Karpas-422 (cell line): ENCODE results near the gene SPATA21. TPM values are rescaled to one million over a fixed set of nuclear protein-coding genes. Genes with fewer than 3 reads are reported as not detected.

Experiments
- DNase-seq: peaks from one replicate; pipeline ENCODE4 v3.0.0-alpha.2; 2015
- H2AFZ ChIP-seq: fragments of 200-600 bp; sonication (generic); 2 replicates; pipeline ENCODE4 v1.6.1; 2014; ENCODE audit warnings: antibody characterized with exemption, low read length, mixed read lengths
- H3K27ac ChIP-seq: fragments of 200-600 bp; sonication (generic); 2 replicates; pipeline ENCODE4 v1.5.1; 2014; ENCODE audit warnings: mild to moderate bottlenecking, low read length, moderate library complexity
- H3K27me3 ChIP-seq: fragments of 200-600 bp; sonication (generic); 2 replicates; pipeline ENCODE4 v1.6.1; 2014; ENCODE audit warnings: low read length, mixed read lengths
- H3K36me3 ChIP-seq: fragments of 200-600 bp; sonication (generic); 2 replicates; pipeline ENCODE4 v1.6.1; 2014; ENCODE audit warnings: low read length, mixed read lengths; ENCODE audit not compliant: insufficient read depth
- H3K4me1 ChIP-seq: fragments of 200-600 bp; sonication (generic); 2 replicates; pipeline ENCODE4 v1.6.1; 2014; ENCODE audit warnings: mild to moderate bottlenecking, low read length, mixed read lengths
- H3K4me2 ChIP-seq: fragments of 200-600 bp; sonication (generic); 2 replicates; pipeline ENCODE4 v1.6.1; 2014; ENCODE audit warnings: low read length, low read depth, mild to moderate bottlenecking; ENCODE audit not compliant: poor library complexity, severe bottlenecking
- H3K4me3 ChIP-seq: fragments of 200-600 bp; sonication (generic); 2 replicates; pipeline ENCODE4 v1.5.1; 2014; ENCODE audit warnings: mild to moderate bottlenecking, antibody characterized with exemption, low read length, mixed read lengths
- H3K79me2 ChIP-seq: fragments of 200-600 bp; sonication (generic); 2 replicates; pipeline ENCODE4 v1.6.1; 2014; ENCODE audit warnings: mild to moderate bottlenecking, low read length, mixed read lengths
- H3K9ac ChIP-seq: fragments of 200-600 bp; sonication (generic); 2 replicates; pipeline ENCODE4 v1.6.0; 2014; ENCODE audit warnings: low read length
- H3K9me2 ChIP-seq: fragments of 200-600 bp; sonication (generic), shearing (Covaris generic); replicated peaks from 2 replicates; pipeline ENCODE4 v1.6.0; 2014; ENCODE audit warnings: mild to moderate bottlenecking, low read length, moderate library complexity; ENCODE audit not compliant: insufficient read depth
- H3K9me3 ChIP-seq: fragments of 300-700, 200-600 bp; sonication (generic); 2 replicates; pipeline ENCODE4 v1.6.1; 2014; ENCODE audit warnings: low read length, mixed read lengths
- H4K20me1 ChIP-seq: fragments of 200-600 bp; sonication (generic); 2 replicates; pipeline ENCODE4 v1.6.1; 2014; ENCODE audit warnings: mild to moderate bottlenecking, antibody characterized with exemption, low read length, low read depth; ENCODE audit not compliant: insufficient read depth
- total RNA-seq: library from RNA; depleted of rRNA; stranded (reverse); fragments of >200 nt; shearing (Covaris generic); gene quantifications from 2 replicates; pipeline ENCODE4 v1.2.3, GENCODE V29; 2014; ENCODE audit warnings: low replicate concordance

SPATA21 gene
- total RNA-seq, 1 experiment from 2014 or later, result 1.2 TPM

DNA sequence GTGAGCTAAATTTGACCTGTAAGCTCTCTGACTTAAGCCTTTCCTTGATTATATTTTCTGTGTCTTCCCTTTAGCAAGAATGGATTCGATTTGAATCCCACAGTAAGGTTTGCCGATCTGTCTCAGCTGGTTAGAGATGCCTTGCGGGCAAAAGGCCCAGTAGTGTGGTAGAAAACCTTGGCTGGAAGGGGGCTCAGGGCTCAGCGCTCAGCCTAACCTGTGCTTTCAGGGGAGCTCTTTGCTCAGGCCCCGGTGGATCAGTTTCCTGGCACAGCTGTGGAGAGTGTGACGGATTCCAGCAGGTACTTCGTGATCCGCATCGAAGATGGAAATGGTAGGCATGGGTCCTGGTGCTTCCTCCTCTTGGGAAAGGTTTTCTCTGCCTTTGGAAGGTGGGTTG lies 10.4 kb upstream of the SPATA21 start:
- no peaks in the 10 kb centered on the region for H3K9me3 ChIP-seq
- H3K4me1 ChIP-seq, result peaks cover 14% of the 10 kb centered on the region
- no peak overlapping the region for H3K9ac ChIP-seq
- no peak overlapping the region for H2AFZ ChIP-seq
- peaks cover 37% of the 10 kb centered on the region; the same call in 1 of the 2 replicates for H3K36me3 ChIP-seq
- peaks cover 29% of the 10 kb centered on the region for H3K79me2 ChIP-seq
- H4K20me1 ChIP-seq, result no peaks in the 10 kb centered on the region
- H3K4me3 ChIP-seq, result no peak overlapping the region
- no peak for DNase-seq
- H3K27ac ChIP-seq, result no peak overlapping the region
- H3K4me2 ChIP-seq, result no peak overlapping the region
- no peaks in the 10 kb centered on the region for H3K27me3 ChIP-seq
- no peaks in the 10 kb centered on the region for H3K9me2 ChIP-seq

DNA sequence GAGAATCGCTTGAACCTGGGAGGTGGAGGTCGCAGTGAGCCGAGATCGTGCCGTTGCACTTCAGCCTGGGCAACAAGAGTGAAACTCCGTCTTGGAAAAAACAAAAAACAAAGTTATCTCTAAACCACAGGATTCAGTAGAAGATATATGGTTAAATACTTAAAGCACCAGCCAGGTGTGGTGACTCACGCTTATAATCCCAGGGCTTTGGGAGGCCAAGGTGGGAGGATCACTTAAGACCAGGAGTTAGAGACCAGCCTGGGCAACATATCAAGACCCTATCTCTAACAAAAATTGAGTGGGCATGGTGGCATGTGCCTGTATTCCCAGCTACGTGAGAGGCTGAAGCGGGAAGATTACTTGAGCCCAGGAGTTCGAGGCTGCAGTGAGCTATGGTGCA lies 8.9 kb upstream of the SPATA21 start:
- no peak overlapping the region for H3K4me2 ChIP-seq

DNA sequence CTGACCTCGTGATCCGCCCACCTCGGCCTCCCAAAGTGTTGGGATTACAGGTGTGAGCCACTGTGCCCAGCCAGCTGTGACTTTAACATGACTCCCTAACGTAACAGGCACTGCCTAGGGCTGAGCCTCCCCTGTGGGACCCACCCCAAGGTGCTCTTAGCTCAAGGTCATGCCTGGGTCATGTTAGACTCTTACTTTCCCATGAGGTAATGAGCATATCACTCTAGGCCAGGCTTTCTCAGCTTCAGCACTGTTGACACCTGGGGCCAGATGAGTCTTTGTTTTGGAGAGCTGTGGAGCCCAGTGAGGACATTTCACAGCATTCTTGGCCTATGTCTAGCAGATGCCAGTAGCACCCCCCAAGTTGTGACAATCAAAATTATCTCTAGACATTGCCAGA lies 7.8 kb upstream of the SPATA21 start:
- Histone ChIP-seq H3K79me2 (peaks cover 43% of the 10 kb centered on the region), H3K9me3 (no peaks in the 10 kb centered on the region), H3K9me2 (no peaks in the 10 kb centered on the region), H3K4me1 (peaks cover 19% of the 10 kb centered on the region), H3K36me3 (peaks cover 22% of the 10 kb centered on the region; the same call in 1 of the 2 replicates), H3K9ac (no peak overlapping the region), H3K27ac (no peak overlapping the region), H3K4me2 (no peak overlapping the region), H4K20me1 (peaks cover 3% of the 10 kb centered on the region; the same call in 1 of the 2 replicates), H3K27me3 (no peaks in the 10 kb centered on the region), H2AFZ (no peak overlapping the region), H3K4me3 (no peak overlapping the region)
- no peak for DNase-seq

More for the DNA sequence above, 8.9 kb upstream of the SPATA21 start:
- Histone ChIP-seq H3K27ac (no peak overlapping the region), H2AFZ (no peak overlapping the region), H3K4me3 (no peak overlapping the region), H3K27me3 (no peaks in the 10 kb centered on the region), H3K79me2 (peaks cover 37% of the 10 kb centered on the region), H3K9me2 (no peaks in the 10 kb centered on the region), H3K9me3 (no peaks in the 10 kb centered on the region), H4K20me1 (peaks cover 3% of the 10 kb centered on the region; the same call in 1 of the 2 replicates), H3K9ac (no peak overlapping the region), H3K4me1 (peaks cover 20% of the 10 kb centered on the region), H3K36me3 (peaks cover 29% of the 10 kb centered on the region; the same call in 1 of the 2 replicates)
- no peak for DNase-seq

DNA sequence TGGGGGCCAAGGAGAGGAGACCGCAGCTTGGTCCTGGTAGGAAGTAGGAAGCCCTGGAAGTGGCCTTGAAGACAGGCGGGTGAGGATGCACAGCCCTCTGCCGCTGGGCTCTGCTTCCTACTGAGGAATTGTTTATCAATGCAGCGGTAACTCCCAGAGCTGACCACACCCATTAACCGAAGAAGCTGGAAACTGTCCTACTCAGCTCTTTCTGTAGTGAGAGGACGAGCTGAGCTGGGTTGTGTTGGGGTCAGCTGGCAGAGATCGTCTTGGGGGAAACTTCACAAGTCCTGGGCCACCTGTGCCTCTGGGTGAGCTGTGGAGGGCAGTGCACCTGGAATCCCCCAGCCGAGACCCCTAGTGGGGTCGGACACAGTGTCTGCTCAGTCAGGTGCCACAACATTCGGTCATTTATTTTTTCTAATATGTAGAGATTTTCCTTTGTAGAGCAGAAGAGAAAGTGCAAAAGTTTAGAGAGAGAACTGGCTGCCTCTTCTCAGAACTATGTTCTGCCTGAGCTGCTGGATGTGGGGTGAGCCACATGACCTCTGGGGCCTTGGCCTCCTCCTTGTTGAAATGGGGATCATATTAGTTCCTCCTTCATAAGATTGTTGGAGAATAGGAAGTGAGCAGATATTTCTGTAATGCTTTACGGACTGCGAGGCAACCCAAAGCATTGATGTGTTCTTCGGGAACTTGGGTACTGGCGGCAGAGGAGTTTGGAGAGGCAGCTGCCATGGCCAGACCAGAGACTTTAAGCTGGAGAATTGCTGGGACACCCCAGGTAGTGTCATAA lies 6.9 kb upstream of the SPATA21 start:
- H2AFZ ChIP-seq, result no peak overlapping the region
- no peak overlapping the region for H3K9ac ChIP-seq
- peaks cover 43% of the 10 kb centered on the region for H3K79me2 ChIP-seq
- H3K27me3 ChIP-seq, result no peaks in the 10 kb centered on the region
- H3K36me3 ChIP-seq, result peaks cover 19% of the 10 kb centered on the region; the same call in 1 of the 2 replicates
- H3K4me3 ChIP-seq, result no peak overlapping the region
- H4K20me1 ChIP-seq, result peaks cover 3% of the 10 kb centered on the region; the same call in 1 of the 2 replicates
- H3K27ac ChIP-seq, result no peak overlapping the region
- H3K9me3 ChIP-seq, result no peaks in the 10 kb centered on the region
- no peak overlapping the region for H3K4me2 ChIP-seq
- H3K9me2 ChIP-seq, result no peaks in the 10 kb centered on the region
- H3K4me1 ChIP-seq, result peaks cover 21% of the 10 kb centered on the region
- no peak for DNase-seq

DNA sequence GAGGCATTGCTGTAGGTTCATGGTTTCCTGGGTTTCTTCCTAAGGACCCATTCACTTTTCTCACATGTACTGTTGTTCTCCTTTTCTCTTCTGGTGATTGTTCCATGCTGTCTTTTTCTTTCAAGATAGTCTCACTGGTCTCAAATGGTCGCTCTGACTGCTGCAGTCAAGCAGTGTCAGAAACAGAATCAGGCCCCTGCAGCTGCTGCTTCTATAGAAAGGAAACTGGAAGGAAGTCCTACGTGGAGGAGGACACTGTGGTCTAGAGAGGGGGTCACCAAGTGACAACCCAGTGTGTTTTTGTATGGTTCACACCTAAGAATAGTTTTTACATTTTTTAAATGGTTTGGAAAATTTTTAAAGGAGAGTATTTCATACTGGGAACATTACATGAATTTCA lies 5.7 kb upstream of the SPATA21 start:
- Histone ChIP-seq H3K4me3 (no peak overlapping the region), H3K4me2 (peak overlapping the region; percentile 98), H3K9ac (no peak overlapping the region), H3K36me3 (peaks cover 16% of the 10 kb centered on the region; the same call in 1 of the 2 replicates), H3K27me3 (no peaks in the 10 kb centered on the region), H3K79me2 (peaks cover 43% of the 10 kb centered on the region), H3K9me2 (no peaks in the 10 kb centered on the region), H3K9me3 (no peaks in the 10 kb centered on the region), H3K27ac (no peak overlapping the region), H4K20me1 (peaks cover 3% of the 10 kb centered on the region; the same call in 1 of the 2 replicates), H2AFZ (no peak overlapping the region), H3K4me1 (peaks cover 21% of the 10 kb centered on the region)
- DNase-seq, result no peak

DNA sequence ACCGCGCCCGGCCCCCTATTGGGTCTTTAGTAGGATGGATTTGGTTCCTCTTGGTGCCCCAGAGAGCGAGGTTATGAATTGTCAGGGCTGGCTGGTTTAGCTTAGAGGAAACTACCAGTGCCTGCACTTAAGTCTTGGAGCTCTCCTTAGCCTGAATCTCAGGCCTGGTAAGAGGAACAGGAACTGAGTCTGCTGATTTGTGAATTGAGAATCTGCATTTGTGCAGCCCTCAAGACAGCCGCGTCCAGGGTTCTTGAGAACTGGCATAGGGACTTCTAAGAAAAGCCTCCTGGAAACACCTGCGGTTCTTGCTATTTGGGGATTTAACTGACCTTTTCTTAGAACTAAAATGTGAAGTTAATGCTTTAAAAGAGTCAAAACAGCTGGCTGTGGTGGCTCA lies 5.0 kb upstream of the SPATA21 start:
- Histone ChIP-seq H3K36me3 (peaks cover 12% of the 10 kb centered on the region; the same call in 1 of the 2 replicates), H3K4me1 (peaks cover 21% of the 10 kb centered on the region), H3K4me2 (peak overlapping the region; percentile 98), H3K9me3 (no peaks in the 10 kb centered on the region), H3K79me2 (peaks cover 43% of the 10 kb centered on the region), H3K9ac (peak overlapping the region; percentile 96), H3K9me2 (no peaks in the 10 kb centered on the region), H2AFZ (no peak overlapping the region), H4K20me1 (peaks cover 3% of the 10 kb centered on the region; the same call in 1 of the 2 replicates), H3K27me3 (no peaks in the 10 kb centered on the region), H3K27ac (no peak overlapping the region), H3K4me3 (peak overlapping the region; percentile 92; the same call in 1 of the 2 replicates)
- DNase-seq, result peak; percentile 60

DNA sequence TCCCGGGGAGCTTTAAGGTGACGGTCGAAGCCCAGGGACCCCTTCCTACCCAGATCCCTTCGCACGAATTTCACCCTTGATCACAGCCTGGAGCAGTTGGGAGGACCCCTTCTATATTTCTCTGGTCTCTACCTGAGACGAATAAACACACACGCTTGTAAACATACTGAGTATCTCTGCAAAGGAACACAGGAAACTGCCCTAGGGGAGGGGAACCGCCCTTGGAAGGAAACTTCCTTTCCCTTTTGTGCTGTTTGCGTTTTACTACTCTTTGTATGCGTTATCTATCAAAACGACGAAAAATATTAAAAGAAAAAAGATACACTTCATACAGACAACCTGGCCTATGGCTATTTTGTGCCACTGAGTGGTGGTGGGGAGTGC lies 4.0 kb upstream of the SPATA21 start:
- DNase-seq, result no peak
- H3K79me2 ChIP-seq, result peaks cover 43% of the 10 kb centered on the region
- peak overlapping the region; percentile 96 for H3K9ac ChIP-seq
- H3K4me1 ChIP-seq, result peaks cover 21% of the 10 kb centered on the region
- H3K36me3 ChIP-seq, result peaks cover 12% of the 10 kb centered on the region; the same call in 1 of the 2 replicates
- H3K4me3 ChIP-seq, result peak overlapping the region; percentile 92
- no peaks in the 10 kb centered on the region for H3K27me3 ChIP-seq
- no peak overlapping the region for H3K27ac ChIP-seq
- H3K4me2 ChIP-seq, result peak overlapping the region; percentile 98
- H3K9me3 ChIP-seq, result no peaks in the 10 kb centered on the region
- H3K9me2 ChIP-seq, result no peaks in the 10 kb centered on the region
- H2AFZ ChIP-seq, result no peak overlapping the region
- H4K20me1 ChIP-seq, result peaks cover 3% of the 10 kb centered on the region; the same call in 1 of the 2 replicates

DNA sequence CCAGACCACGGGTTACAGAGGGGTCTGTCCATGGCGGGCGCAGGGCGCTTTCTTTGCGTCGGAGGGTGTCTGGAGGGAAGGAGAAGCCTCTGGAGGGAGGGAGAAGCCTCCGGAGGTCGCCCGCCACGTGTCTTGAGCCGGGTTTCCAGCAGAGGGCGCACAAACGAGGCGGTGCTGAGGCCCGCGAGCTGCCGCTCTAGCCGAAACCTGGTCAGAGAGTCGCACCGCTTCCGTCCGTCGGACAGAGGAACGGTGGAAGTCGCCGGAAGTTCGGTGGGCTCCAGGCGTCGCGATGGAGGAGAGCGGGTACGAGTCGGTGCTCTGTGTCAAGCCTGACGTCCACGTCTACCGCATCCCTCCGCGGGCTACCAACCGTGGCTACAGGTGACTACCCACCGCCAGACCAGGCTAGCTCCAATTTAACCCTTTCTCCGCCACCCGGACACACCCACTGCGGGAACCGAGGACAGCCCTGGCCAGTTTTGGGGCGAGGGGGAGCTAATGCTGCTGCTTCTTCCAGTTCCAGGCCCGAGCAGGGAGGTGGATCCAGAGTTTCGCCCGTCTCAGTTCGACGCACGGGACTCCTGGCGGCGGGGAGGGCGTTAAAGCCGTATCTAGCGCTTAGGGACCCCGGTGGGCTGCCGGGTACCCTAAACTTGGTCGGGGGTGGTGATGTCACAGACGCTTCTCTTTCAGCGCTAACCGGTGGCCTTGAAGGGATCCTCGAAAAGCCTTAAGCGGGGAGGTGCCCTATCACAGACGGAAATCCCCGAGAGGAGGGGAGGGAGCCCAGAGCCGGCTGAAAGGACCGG lies 3.5 kb upstream of the SPATA21 start, which contains the start of gene NECAP2:
Gene NECAP2 (plus strand): TSS at position 255 of the 812 bp plus-strand sequence. CDS start 38 bp downstream, at position 293.
- Histone ChIP-seq H2AFZ (peak within 1 kb of the TSS; percentile 84; the same call in 1 of the 2 replicates), H3K4me1 (peaks cover 21% of the 10 kb centered on the region), H3K27me3 (no peaks in the 10 kb centered on the region), H3K9me2 (no peaks in the 10 kb centered on the region), H3K4me3 (peak within 1 kb of the TSS; percentile 92), H3K79me2 (peaks cover 43% of the 10 kb centered on the region), H3K27ac (peak within 1 kb of the TSS; percentile 27; the same call in 1 of the 2 replicates), H4K20me1 (peaks cover 3% of the 10 kb centered on the region; the same call in 1 of the 2 replicates), H3K9ac (peak within 1 kb of the TSS; percentile 96), H3K36me3 (peaks cover 12% of the 10 kb centered on the region; the same call in 1 of the 2 replicates), H3K4me2 (peak within 1 kb of the TSS; percentile 98), H3K9me3 (no peaks in the 10 kb centered on the region)
- peak; percentile 97 for DNase-seq
